SH-SY5Y (cell line): Measurements from ENCODE around the gene IL22RA1.

Source experiments
- GATA2 ChIP-seq: IDR thresholded peaks from 2 replicates; pipeline ENCODE4 v1.6.1; 2011; ENCODE audit warnings: mild to moderate bottlenecking, low read depth, low read length
- GATA3 ChIP-seq: IDR thresholded peaks from 2 replicates; pipeline ENCODE4 v1.6.1; 2011; ENCODE audit warnings: low read depth, mild to moderate bottlenecking, low read length, moderate library complexity

Gene IL22RA1

GRCh38 chr1:24142546-24143534 is at the start of gene IL22RA1:
Gene IL22RA1 (minus strand): TSS chr1:24143140. CDS start chr1:24143082, 58 bp downstream.
- TF ChIP-seq GATA2: no peak

- no peak for TF ChIP-seq GATA3
- no peak for TF ChIP-seq GATA2
Measured at GRCh38 chr1:24191860-24192259, 48.9 kb upstream of the IL22RA1 start.

- TF ChIP-seq GATA3: no peak
- TF ChIP-seq GATA2: no peak
Measured at GRCh38 chr1:24190983-24191461, 48.1 kb upstream of the IL22RA1 start.

GRCh38 chr1:24189528-24189927 is 46.6 kb upstream of the IL22RA1 start:
- no peak for TF ChIP-seq GATA3
- TF ChIP-seq GATA2: no peak

GRCh38 chr1:24186993-24187790 is 44.3 kb upstream of the IL22RA1 start, which contains the start of gene IFNLR1:
Gene IFNLR1 (minus strand): TSS chr1:24187289. CDS start chr1:24187248, 41 bp downstream.
- TF ChIP-seq GATA3: no peak
- TF ChIP-seq GATA2: no peak

GRCh38 chr1:24186711-24186992 is 43.7 kb upstream of the IL22RA1 start:
- TF ChIP-seq GATA2 (no peak), GATA3 (no peak)

- TF ChIP-seq GATA3 (no peak), GATA2 (no peak)
Measured at GRCh38 chr1:24186031-24186710, 43.2 kb upstream of the IL22RA1 start.

GRCh38 chr1:24185076-24185475 is 42.1 kb upstream of the IL22RA1 start:
- no peak for TF ChIP-seq GATA3
- no peak for TF ChIP-seq GATA2

GRCh38 chr1:24182061-24182460 is 39.1 kb upstream of the IL22RA1 start:
- TF ChIP-seq GATA2 (no peak), GATA3 (no peak)

GRCh38 chr1:24181619-24182018 is 38.7 kb upstream of the IL22RA1 start:
- no peak for TF ChIP-seq GATA2
- no peak for TF ChIP-seq GATA3

GRCh38 chr1:24180676-24181075 is 37.7 kb upstream of the IL22RA1 start:
- no peak for TF ChIP-seq GATA2
- TF ChIP-seq GATA3: no peak

- TF ChIP-seq GATA2: no peak
- no peak for TF ChIP-seq GATA3
Measured at GRCh38 chr1:24179251-24179840, 36.4 kb upstream of the IL22RA1 start.

- no peak for TF ChIP-seq GATA3
- TF ChIP-seq GATA2: no peak
Measured at GRCh38 chr1:24178407-24178806, 35.5 kb upstream of the IL22RA1 start.
